H9 (cell line): ENCODE data around the gene CD2. TPM values are rescaled to one million over a fixed set of nuclear protein-coding genes. Genes with fewer than 3 reads are reported as not detected.

ENCODE experiments used
- DNase-seq: peaks from one replicate; pipeline ENCODE4 v3.0.0-alpha.2; 2017
- H2AFZ ChIP-seq: one replicate; pipeline ENCODE4 v1.6.1; 2013; ENCODE audit warnings: mild to moderate bottlenecking, low read length, control low read depth, moderate library complexity
- H2AK5ac ChIP-seq: 2 replicates; pipeline ENCODE4 v1.6.1; 2013; ENCODE audit warnings: low read length, control low read depth, mixed read lengths; ENCODE audit not compliant: insufficient read length
- H2BK120ac ChIP-seq: one replicate; pipeline ENCODE4 v1.6.1; 2013; ENCODE audit warnings: low read depth, mild to moderate bottlenecking, low read length, control low read depth, inconsistent platforms; ENCODE audit not compliant: poor library complexity, severe bottlenecking
- H2BK12ac ChIP-seq: 2 replicates; pipeline ENCODE4 v1.6.1; 2013; ENCODE audit warnings: low read length, control low read depth, mixed read lengths, low read depth; ENCODE audit not compliant: insufficient read length
- H2BK15ac ChIP-seq: 2 replicates; pipeline ENCODE4 v1.6.1; 2013; ENCODE audit warnings: low read depth, low read length, control low read depth
- H2BK20ac ChIP-seq: one replicate; pipeline ENCODE4 v1.6.1; 2013; ENCODE audit warnings: low read depth, mild to moderate bottlenecking, low read length, control low read depth, inconsistent platforms; ENCODE audit not compliant: poor library complexity, severe bottlenecking
- H2BK5ac ChIP-seq: 2 replicates; pipeline ENCODE4 v1.6.1; 2013; ENCODE audit warnings: low read length, control low read depth, mixed read lengths; ENCODE audit not compliant: insufficient read length
- H3K14ac ChIP-seq: 2 replicates; pipeline ENCODE4 v1.6.1; 2013; ENCODE audit warnings: low read length, control low read depth; ENCODE audit not compliant: insufficient read depth
- H3K18ac ChIP-seq: 2 replicates; pipeline ENCODE4 v1.6.1; 2013; ENCODE audit warnings: low read depth, mild to moderate bottlenecking, mixed read lengths, low read length, control low read depth; ENCODE audit not compliant: insufficient read length
- H3K23ac ChIP-seq: 2 replicates; pipeline ENCODE4 v1.6.1; 2013; ENCODE audit warnings: low read length, control low read depth, mixed read lengths, low read depth; ENCODE audit not compliant: insufficient read length
- H3K23me2 ChIP-seq: 2 replicates; pipeline ENCODE4 v1.6.1; 2013; ENCODE audit warnings: low read depth, mild to moderate bottlenecking, mixed read lengths, low read length, control low read depth; ENCODE audit not compliant: insufficient read length, poor library complexity, severe bottlenecking
- H3K27ac ChIP-seq: 2 replicates; pipeline ENCODE4 v1.5.1; 2013; ENCODE audit warnings: low read length, control low read depth, mixed read lengths, low read depth; ENCODE audit not compliant: insufficient read length
- H3K27me3 ChIP-seq: 2 replicates; pipeline ENCODE4 v1.6.1; 2013; ENCODE audit warnings: low read length, control low read depth, inconsistent platforms; ENCODE audit not compliant: insufficient read depth
- H3K4ac ChIP-seq: 2 replicates; pipeline ENCODE4 v1.6.1; 2013; ENCODE audit warnings: low read depth, mild to moderate bottlenecking, control low read depth, inconsistent platforms, low read length, moderate library complexity
- H3K4me1 ChIP-seq: 2 replicates; pipeline ENCODE4 v1.6.1; 2013; ENCODE audit warnings: low read length, control low read depth, inconsistent platforms; ENCODE audit not compliant: insufficient read depth
- H3K4me2 ChIP-seq: 2 replicates; pipeline ENCODE4 v1.6.1; 2013; ENCODE audit warnings: low read length, control low read depth, mixed read lengths; ENCODE audit not compliant: insufficient read length, insufficient read depth
- H3K56ac ChIP-seq: 2 replicates; pipeline ENCODE4 v1.6.1; 2013; ENCODE audit warnings: low read depth, mild to moderate bottlenecking, mixed read lengths, low read length, control low read depth; ENCODE audit not compliant: insufficient read length
- H3K79me1 ChIP-seq: 2 replicates; pipeline ENCODE4 v1.6.1; 2013; ENCODE audit warnings: low read depth, mild to moderate bottlenecking, moderate library complexity, low read length, control low read depth, inconsistent platforms; ENCODE audit not compliant: insufficient read depth, poor library complexity, severe bottlenecking
- H3K79me2 ChIP-seq: 2 replicates; pipeline ENCODE4 v1.6.1; 2013; ENCODE audit warnings: low read length, control low read depth, inconsistent platforms; ENCODE audit not compliant: insufficient read depth
- H3K9ac ChIP-seq: 2 replicates; pipeline ENCODE4 v1.6.1; 2013; ENCODE audit warnings: low read length, control low read depth, mixed read lengths; ENCODE audit not compliant: insufficient read length; ENCODE audit errors: extremely low read depth
- H3K9me3 ChIP-seq: one replicate; pipeline ENCODE4 v1.6.1; 2013; ENCODE audit warnings: low read depth, low read length, inconsistent platforms; ENCODE audit not compliant: control insufficient read depth
- H3T11ph ChIP-seq: one replicate; pipeline ENCODE4 v1.6.1; 2013; ENCODE audit warnings: mild to moderate bottlenecking, low read length, control low read depth, inconsistent platforms
- H4K20me1 ChIP-seq: one replicate; pipeline ENCODE4 v1.6.1; 2013; ENCODE audit not compliant: control insufficient read depth, insufficient read length, insufficient read depth
- H4K5ac ChIP-seq: 2 replicates; pipeline ENCODE4 v1.6.1; 2013; ENCODE audit warnings: low read depth, mild to moderate bottlenecking, mixed read lengths, low read length, control low read depth; ENCODE audit not compliant: insufficient read length
- H4K8ac ChIP-seq: replicated peaks from 2 replicates; pipeline ENCODE4 v1.6.1; 2013; ENCODE audit warnings: low read length, control low read depth, mixed read lengths, low read depth; ENCODE audit not compliant: insufficient read length
- H4K91ac ChIP-seq: 2 replicates; pipeline ENCODE4 v1.6.1; 2013; ENCODE audit warnings: low read depth, mild to moderate bottlenecking, moderate library complexity, mixed read lengths, low read length, control low read depth; ENCODE audit not compliant: insufficient read length
- H3K27ac Mint-ChIP-seq, 3 experiments: 2 replicates in 2 of 3; 3 replicates in 1 of 3; pipeline ENCODE4 v1.8.0; 2020 to 2021; ENCODE audit warnings: mixed read lengths in 3 of 3, mild to moderate bottlenecking in 1 of 3, moderate library complexity in 1 of 3
- H3K27me3 Mint-ChIP-seq: 2 replicates; pipeline ENCODE4 v1.8.0; 2021; ENCODE audit warnings: low read depth, mild to moderate bottlenecking, moderate library complexity, mixed read lengths
- H3K36me3 Mint-ChIP-seq, 3 experiments: 2 replicates in 2 of 3; 3 replicates in 1 of 3; pipeline ENCODE4 v1.8.0; 2020 to 2021; ENCODE audit warnings: low read depth in 3 of 3, mixed read lengths in 3 of 3; ENCODE audit not compliant: insufficient read depth in 1 of 3
- H3K4me1 Mint-ChIP-seq, 2 experiments: 2 replicates each; pipeline ENCODE4 v1.8.0; 2020; ENCODE audit warnings: mixed read lengths in 2 of 2
- H3K4me3 Mint-ChIP-seq, 2 experiments: 2 replicates in 1 of 2; 3 replicates in 1 of 2; pipeline ENCODE4 v1.8.0; 2020 to 2021; ENCODE audit warnings: mild to moderate bottlenecking in 2 of 2, mixed read lengths in 2 of 2, moderate library complexity in 1 of 2
- H3K9me3 Mint-ChIP-seq, 2 experiments: 2 replicates in 1 of 2; 3 replicates in 1 of 2; pipeline ENCODE4 v1.8.0; 2020; ENCODE audit warnings: mild to moderate bottlenecking in 2 of 2, mixed read lengths in 2 of 2, moderate library complexity in 1 of 2
- CTCF ChIP-seq: fragments of 200-600 bp; sonication (generic); conservative IDR thresholded peaks from 3 replicates; pipeline ENCODE4 v1.8.0; 2021; ENCODE audit warnings: antibody characterized with exemption, mild to moderate bottlenecking
- WGBS: extraction: QIAGEN DNeasy Blood & Tissue Kit; methylation state at CpG from one replicate; pipeline ENCODE4 v1.1.7; 2013; ENCODE audit warnings: missing lambda C conversion rate, low lambda C conversion rate, mixed read lengths; ENCODE audit not compliant: insufficient read length; ENCODE audit errors: extremely low coverage; 5-methylcytosine and 5-hydroxymethylcytosine counted together
- total RNA-seq: library from RNA; stranded (reverse); gene quantifications from 2 replicates; pipeline ENCODE4 v1.2.1, GENCODE V29; 2021

Gene CD2
- total RNA-seq, 1 experiment from 2014 or later, result not detected

GRCh38 chr1:116721451-116722007 is 32.7 kb upstream of the CD2 start:
- Histone ChIP-seq H2BK5ac (no peak overlapping the region), H3K4ac (no peak overlapping the region), H2BK120ac (no peak overlapping the region), H3K4me1 (no peaks in the 10 kb centered on the region; the same call in 1 of the 2 replicates), H3K4me2 (no peak overlapping the region), H3K27ac (no peak overlapping the region), H4K8ac (no peak overlapping the region), H3K14ac (no peak overlapping the region), H3T11ph (no peak overlapping the region), H3K79me2 (no peaks in the 10 kb centered on the region), H3K27me3 (no peaks in the 10 kb centered on the region), H3K23ac (no peak overlapping the region), H2AFZ (no peak overlapping the region), H2BK15ac (no peak overlapping the region), H3K9me3 (no peaks in the 10 kb centered on the region), H3K79me1 (no peaks in the 10 kb centered on the region), H3K9ac (no peak overlapping the region), H4K91ac (no peak overlapping the region), H2AK5ac (no peak overlapping the region), H4K5ac (no peak overlapping the region), H3K56ac (no peak overlapping the region), H3K18ac (no peak overlapping the region), H3K23me2 (no peaks in the 10 kb centered on the region), H2BK20ac (no peak overlapping the region), H2BK12ac (no peak overlapping the region), H4K20me1 (no peaks in the 10 kb centered on the region)
- peaks cover 5 to 8% of the 10 kb centered on the region in 2 experiments; a peak in 4 of 5 replicates for H3K9me3 Mint-ChIP-seq
- H3K27ac Mint-ChIP-seq, result no peak overlapping the region
- no CpG with 5 or more reads among the region's 4 CpGs for WGBS
- peaks cover 5 to 7% of the 10 kb centered on the region in 2 experiments for H3K4me1 Mint-ChIP-seq
- no peak for TF ChIP-seq CTCF
- H3K36me3 Mint-ChIP-seq, result no peaks in the 10 kb centered on the region; a peak in 1 of 7 replicates
- H3K27me3 Mint-ChIP-seq, result no peaks in the 10 kb centered on the region
- no peak overlapping the region for H3K4me3 Mint-ChIP-seq
- no peak for DNase-seq
